Neural progenitor cell (in vitro differentiated cells): ENCODE data around the gene C1orf74. TPM values are rescaled to one million over a fixed set of nuclear protein-coding genes. Genes with fewer than 3 reads are reported as not detected.
A peak's percentile ranks its signal among the peaks of the same experiment; 100 is the strongest.

Experiments
- DNase-seq: peaks from one replicate; pipeline ENCODE4 v3.0.0-alpha.2; 2016; ENCODE audit warnings: low spot score
- H2AFZ ChIP-seq: fragments of 200-600 bp; sonication (generic); replicated peaks from 2 replicates; pipeline ENCODE4 v1.6.1; 2016; ENCODE audit warnings: antibody characterized with exemption
- H3F3A ChIP-seq: fragments of 200-600 bp; sonication (generic); 2 replicates; pipeline ENCODE4 v1.6.1; 2016; ENCODE audit warnings: antibody characterized with exemption, low read depth
- H3K27ac ChIP-seq: fragments of 200-600 bp; sonication (generic); 2 replicates; pipeline ENCODE4 v1.5.1; 2016; ENCODE audit warnings: mild to moderate bottlenecking
- H3K27me3 ChIP-seq: fragments of 200-600 bp; sonication (generic); 2 replicates; pipeline ENCODE4 v1.6.1; 2016; ENCODE audit warnings: mild to moderate bottlenecking, moderate library complexity
- H3K36me3 ChIP-seq: fragments of 200-600 bp; sonication (generic); 2 replicates; pipeline ENCODE4 v1.5.1; 2016
- H3K4me1 ChIP-seq: fragments of 200-600 bp; sonication (generic); 2 replicates; pipeline ENCODE4 v1.6.1; 2016; ENCODE audit warnings: mixed run types
- H3K4me2 ChIP-seq: fragments of 200-600 bp; sonication (generic); 2 replicates; pipeline ENCODE4 v1.6.1; 2016
- H3K4me3 ChIP-seq: fragments of 200-600 bp; sonication (generic); 2 replicates; pipeline ENCODE4 v1.5.1; 2016
- H3K79me2 ChIP-seq: fragments of 200-600 bp; sonication (generic); 2 replicates; pipeline ENCODE4 v1.6.1; 2016; ENCODE audit warnings: low read depth
- H3K9ac ChIP-seq: fragments of 200-600 bp; sonication (generic); 2 replicates; pipeline ENCODE4 v1.6.1; 2016
- H3K9me3 ChIP-seq: fragments of 200-600 bp; sonication (generic); 2 replicates; pipeline ENCODE4 v1.5.1; 2016; ENCODE audit warnings: low read depth
- H4K20me1 ChIP-seq: fragments of 200-600 bp; sonication (generic); 2 replicates; pipeline ENCODE4 v1.6.1; 2016; ENCODE audit warnings: low read depth
- H3K27ac Mint-ChIP-seq: 3 replicates; pipeline ENCODE4 v1.8.0; 2021; ENCODE audit warnings: mixed read lengths
- H3K27me3 Mint-ChIP-seq: 2 replicates; pipeline ENCODE4 v1.8.0; 2022; ENCODE audit warnings: low read depth, mild to moderate bottlenecking, inconsistent platforms, moderate library complexity, mixed read lengths; ENCODE audit not compliant: insufficient read depth
- H3K36me3 Mint-ChIP-seq: 3 replicates; pipeline ENCODE4 v1.8.0; 2021; ENCODE audit warnings: mixed read lengths
- H3K4me1 Mint-ChIP-seq: 3 replicates; pipeline ENCODE4 v1.8.0; 2021; ENCODE audit warnings: mixed read lengths
- H3K4me3 Mint-ChIP-seq: 3 replicates; pipeline ENCODE4 v1.8.0; 2021; ENCODE audit warnings: mild to moderate bottlenecking, moderate library complexity, mixed read lengths
- H3K9me3 Mint-ChIP-seq: 3 replicates; pipeline ENCODE4 v1.8.0; 2020; ENCODE audit warnings: mixed read lengths
- CTCF ChIP-seq: fragments of 200-600 bp; sonication (generic); IDR thresholded peaks from 2 replicates; pipeline ENCODE4 v1.5.1; 2017; ENCODE audit warnings: antibody characterized with exemption, mild to moderate bottlenecking
- EZH2 ChIP-seq: fragments of 200-600 bp; sonication (generic); IDR thresholded peaks from 2 replicates; pipeline ENCODE4 v1.6.1; 2017; ENCODE audit warnings: antibody characterized with exemption, mild to moderate bottlenecking, moderate library complexity
- EZH2phosphoT487 ChIP-seq: fragments of 200-600 bp; sonication (generic); IDR thresholded peaks from 2 replicates; pipeline ENCODE4 v1.6.1; 2017; ENCODE audit warnings: antibody characterized with exemption
- total RNA-seq: library from RNA; depleted of rRNA; stranded (reverse); fragments of >200 nt; gene quantifications from 2 replicates; pipeline ENCODE4 v1.2.3, GENCODE V29; 2015; ENCODE audit warnings: low replicate concordance

C1orf74 gene
- total RNA-seq, 1 donor from 2014 or later: 7.7 TPM

- Histone ChIP-seq H4K20me1 (no peaks in the 10 kb centered on the region), H3K4me3 (no peak overlapping the region), H3F3A (no peaks in the 10 kb centered on the region), H2AFZ (no peak overlapping the region), H3K27me3 (peaks cover 2% of the 10 kb centered on the region), H3K9ac (no peak overlapping the region), H3K27ac (no peak overlapping the region), H3K4me2 (no peak overlapping the region), H3K9me3 (no peaks in the 10 kb centered on the region), H3K36me3 (no peaks in the 10 kb centered on the region), H3K4me1 (peaks cover 7% of the 10 kb centered on the region), H3K79me2 (no peaks in the 10 kb centered on the region)
- DNase-seq: no peak
- no peak overlapping the region for H3K4me3 Mint-ChIP-seq
- H3K36me3 Mint-ChIP-seq: no peaks in the 10 kb centered on the region
- H3K9me3 Mint-ChIP-seq: no peaks in the 10 kb centered on the region
- peaks cover 5% of the 10 kb centered on the region for H3K4me1 Mint-ChIP-seq
- peaks cover 8% of the 10 kb centered on the region for H3K27me3 Mint-ChIP-seq
- H3K27ac Mint-ChIP-seq: no peak overlapping the region
- TF ChIP-seq CTCF (no peak), EZH2 (no peak), EZH2phosphoT487 (no peak)
Observed at GRCh38 chr1:209813902-209814301, 29.5 kb upstream of the C1orf74 start.

- H3K27ac Mint-ChIP-seq: no peak overlapping the region
- Histone ChIP-seq H3K27ac (no peak overlapping the region), H3K79me2 (no peaks in the 10 kb centered on the region), H4K20me1 (no peaks in the 10 kb centered on the region), H2AFZ (peak overlapping the region; percentile 34), H3K9ac (no peak overlapping the region), H3K4me1 (peaks cover 10% of the 10 kb centered on the region), H3K36me3 (no peaks in the 10 kb centered on the region), H3K4me2 (no peak overlapping the region), H3K27me3 (peaks cover 2% of the 10 kb centered on the region), H3F3A (peaks cover 4% of the 10 kb centered on the region), H3K9me3 (no peaks in the 10 kb centered on the region), H3K4me3 (no peak overlapping the region)
- peaks cover 9% of the 10 kb centered on the region for H3K27me3 Mint-ChIP-seq
- TF ChIP-seq EZH2 (no peak), EZH2phosphoT487 (no peak), CTCF (no peak)
- no peak for DNase-seq
- peaks cover 9% of the 10 kb centered on the region for H3K4me1 Mint-ChIP-seq
- H3K36me3 Mint-ChIP-seq: no peaks in the 10 kb centered on the region
- no peak overlapping the region for H3K4me3 Mint-ChIP-seq
- H3K9me3 Mint-ChIP-seq: peaks cover 5% of the 10 kb centered on the region
Observed at GRCh38 chr1:209810783-209811182, 26.4 kb upstream of the C1orf74 start.

GRCh38 chr1:209809611-209810010, 25.3 kb upstream of the C1orf74 start:
- Mint-ChIP-seq H3K36me3 (no peaks in the 10 kb centered on the region), H3K4me3 (no peak overlapping the region), H3K9me3 (peaks cover 13% of the 10 kb centered on the region), H3K27ac (no peak overlapping the region), H3K27me3 (peaks cover 18% of the 10 kb centered on the region), H3K4me1 (peaks cover 9% of the 10 kb centered on the region)
- Histone ChIP-seq H3K4me1 (peaks cover 10% of the 10 kb centered on the region), H3K36me3 (no peaks in the 10 kb centered on the region), H3K27me3 (peaks cover 14% of the 10 kb centered on the region), H3K79me2 (no peaks in the 10 kb centered on the region), H2AFZ (no peak overlapping the region), H3F3A (peaks cover 4% of the 10 kb centered on the region), H3K4me2 (no peak overlapping the region), H3K4me3 (no peak overlapping the region), H4K20me1 (no peaks in the 10 kb centered on the region), H3K9me3 (no peaks in the 10 kb centered on the region), H3K27ac (no peak overlapping the region), H3K9ac (no peak overlapping the region)
- TF ChIP-seq CTCF (no peak), EZH2 (no peak), EZH2phosphoT487 (no peak)
- no peak for DNase-seq
